ENCODE measurements around the gene RANGAP1. TPM values are rescaled to one million over a fixed set of nuclear protein-coding genes. Genes with fewer than 3 reads are reported as not detected.

The RANGAP1 gene
- total and polyA plus RNA-seq, 2 of the 13 experiments (the other 11 are each of a cell fraction or from before 2014, with no cell fraction given) = 51.8 to 83.9 TPM

DNA sequence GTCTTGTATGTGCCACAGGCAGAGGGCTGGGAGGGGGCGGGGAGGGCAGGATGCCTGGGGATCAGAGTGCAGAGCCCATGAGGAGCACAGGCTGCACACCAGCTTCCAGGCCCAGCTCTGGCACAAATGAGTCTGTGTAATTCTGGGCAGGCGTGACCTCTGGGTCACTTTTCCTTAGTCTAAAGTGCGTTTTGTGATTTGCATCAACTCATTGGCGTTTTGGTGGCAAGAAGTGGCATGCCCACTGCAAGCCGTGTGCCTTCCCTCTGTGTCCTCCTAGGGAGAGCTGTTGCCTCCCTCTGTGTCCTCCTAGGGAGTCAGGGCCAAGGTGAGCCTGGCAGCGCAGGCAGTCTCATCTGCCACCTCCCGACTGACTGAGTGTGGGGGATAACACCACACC, 62.5 kb downstream of the RANGAP1 start (continued):
- TF ChIP-seq NONO (IDR thresholded peaks at IDR 0.05) = no peak
- TF ChIP-seq NONO (CRISPR knock-in tag; conservative IDR thresholded peaks at IDR 0.05) = peak; percentile 51; the same call in 1 of the 2 replicates
- TF ChIP-seq ZBTB7B (CRISPR knock-in tag; IDR thresholded peaks at IDR 0.05) = no peak
- TF ChIP-seq, protein P1, sequence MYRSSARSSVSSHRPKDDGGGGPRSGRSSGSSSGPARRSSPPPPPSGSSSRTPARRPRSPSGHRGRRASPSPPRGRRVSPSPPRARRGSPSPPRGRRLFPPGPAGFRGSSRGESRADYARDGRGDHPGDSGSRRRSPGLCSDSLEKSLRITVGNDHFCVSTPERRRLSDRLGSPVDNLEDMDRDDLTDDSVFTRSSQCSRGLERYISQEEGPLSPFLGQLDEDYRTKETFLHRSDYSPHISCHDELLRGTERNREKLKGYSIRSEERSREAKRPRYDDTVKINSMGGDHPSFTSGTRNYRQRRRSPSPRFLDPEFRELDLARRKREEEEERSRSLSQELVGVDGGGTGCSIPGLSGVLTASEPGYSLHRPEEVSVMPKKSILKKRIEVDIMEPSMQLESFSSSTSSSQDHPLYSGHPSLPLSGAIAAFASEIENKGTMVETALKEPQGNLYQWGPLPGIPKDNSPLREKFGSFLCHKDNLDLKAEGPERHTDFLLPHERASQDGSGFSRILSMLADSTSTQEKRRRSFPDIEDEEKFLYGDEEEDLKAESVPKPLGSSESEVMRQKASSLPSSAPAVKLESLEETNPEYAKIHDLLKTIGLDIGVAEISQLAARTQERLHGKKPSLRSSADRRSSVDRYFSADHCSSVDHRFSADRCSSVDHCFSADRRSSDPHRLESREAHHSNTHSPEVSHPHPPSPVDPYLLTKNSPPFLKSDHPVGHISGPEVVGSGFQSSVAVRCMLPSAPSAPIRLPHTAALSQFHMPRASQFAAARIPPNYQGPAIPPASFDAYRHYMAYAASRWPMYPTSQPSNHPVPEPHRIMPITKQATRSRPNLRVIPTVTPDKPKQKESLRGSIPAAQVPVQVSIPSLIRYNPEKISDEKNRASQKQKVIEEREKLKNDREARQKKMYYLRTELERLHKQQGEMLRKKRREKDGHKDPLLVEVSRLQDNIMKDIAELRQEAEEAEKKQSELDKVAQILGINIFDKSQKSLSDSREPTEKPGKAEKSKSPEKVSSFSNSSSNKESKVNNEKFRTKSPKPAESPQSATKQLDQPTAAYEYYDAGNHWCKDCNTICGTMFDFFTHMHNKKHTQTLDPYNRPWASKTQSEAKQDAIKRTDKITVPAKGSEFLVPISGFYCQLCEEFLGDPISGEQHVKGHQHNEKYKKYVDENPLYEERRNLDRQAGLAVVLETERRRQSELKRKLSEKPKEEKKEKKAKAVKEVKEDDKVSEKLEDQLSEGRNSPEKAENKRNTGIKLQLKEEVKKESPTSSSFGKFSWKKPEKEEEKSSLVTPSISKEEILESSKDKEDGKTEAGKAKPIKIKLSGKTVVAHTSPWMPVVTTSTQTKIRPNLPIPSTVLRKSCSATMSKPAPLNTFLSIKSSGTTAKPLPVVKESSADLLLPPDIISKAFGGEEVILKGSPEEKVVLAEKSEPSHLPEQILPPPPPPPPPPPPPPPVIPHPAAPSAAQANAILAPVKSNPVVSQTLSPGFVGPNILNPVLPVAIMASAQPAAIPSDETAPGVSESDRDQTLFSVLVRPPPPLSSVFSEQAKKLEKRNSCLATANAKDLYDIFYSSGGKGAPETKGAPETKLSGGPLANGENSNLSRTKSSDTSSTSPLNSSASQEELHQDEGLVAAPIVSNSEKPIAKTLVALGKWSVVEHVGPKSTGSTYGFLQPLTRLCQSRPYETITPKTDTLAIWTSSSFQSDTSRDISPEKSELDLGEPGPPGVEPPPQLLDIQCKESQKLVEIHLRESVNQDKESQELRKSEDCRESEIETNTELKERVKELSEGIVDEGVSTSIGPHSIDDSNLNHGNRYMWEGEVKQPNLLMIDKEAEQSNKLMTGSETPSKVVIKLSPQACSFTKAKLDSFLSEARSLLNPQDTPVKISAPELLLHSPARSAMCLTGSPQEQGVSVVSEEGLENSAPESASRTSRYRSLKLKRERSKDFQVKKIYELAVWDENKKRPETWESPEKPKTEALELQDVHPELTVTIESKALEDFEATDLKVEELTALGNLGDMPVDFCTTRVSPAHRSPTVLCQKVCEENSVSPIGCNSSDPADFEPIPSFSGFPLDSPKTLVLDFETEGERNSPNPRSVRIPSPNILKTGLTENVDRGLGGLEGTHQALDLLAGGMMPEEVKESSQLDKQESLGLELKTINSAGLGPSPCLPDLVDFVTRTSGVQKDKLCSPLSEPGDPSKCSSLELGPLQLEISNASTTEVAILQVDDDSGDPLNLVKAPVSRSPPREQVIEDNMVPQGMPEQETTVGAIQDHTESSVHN (CRISPR knock-in tag; IDR thresholded peaks at IDR 0.05) = no peak
- TF ChIP-seq ZNF652 (CRISPR knock-in tag; IDR thresholded peaks at IDR 0.05; ENCODE audit: borderline replicate concordance, low read depth) = no peak
- TF ChIP-seq FOSL1 (CRISPR knock-in tag; IDR thresholded peaks at IDR 0.05; ENCODE audit: borderline replicate concordance) = no peak
- TF ChIP-seq, protein P2, sequence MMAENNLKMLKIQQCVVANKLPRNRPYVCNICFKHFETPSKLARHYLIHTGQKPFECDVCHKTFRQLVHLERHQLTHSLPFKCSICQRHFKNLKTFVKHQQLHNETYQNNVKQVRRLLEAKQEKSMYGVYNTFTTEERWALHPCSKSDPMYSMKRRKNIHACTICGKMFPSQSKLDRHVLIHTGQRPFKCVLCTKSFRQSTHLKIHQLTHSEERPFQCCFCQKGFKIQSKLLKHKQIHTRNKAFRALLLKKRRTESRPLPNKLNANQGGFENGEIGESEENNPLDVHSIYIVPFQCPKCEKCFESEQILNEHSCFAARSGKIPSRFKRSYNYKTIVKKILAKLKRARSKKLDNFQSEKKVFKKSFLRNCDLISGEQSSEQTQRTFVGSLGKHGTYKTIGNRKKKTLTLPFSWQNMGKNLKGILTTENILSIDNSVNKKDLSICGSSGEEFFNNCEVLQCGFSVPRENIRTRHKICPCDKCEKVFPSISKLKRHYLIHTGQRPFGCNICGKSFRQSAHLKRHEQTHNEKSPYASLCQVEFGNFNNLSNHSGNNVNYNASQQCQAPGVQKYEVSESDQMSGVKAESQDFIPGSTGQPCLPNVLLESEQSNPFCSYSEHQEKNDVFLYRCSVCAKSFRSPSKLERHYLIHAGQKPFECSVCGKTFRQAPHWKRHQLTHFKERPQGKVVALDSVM (CRISPR knock-in tag; IDR thresholded peaks at IDR 0.05) = no peak
- no peak for TF ChIP-seq NKX3-1 (CRISPR knock-in tag; IDR thresholded peaks at IDR 0.05)
- no peak for TF ChIP-seq PTBP1 (IDR thresholded peaks at IDR 0.05; ENCODE audit: low read depth, low read length, poor library complexity, severe bottlenecking)
- no peak for TF ChIP-seq ZNF788 (CRISPR knock-in tag; IDR thresholded peaks at IDR 0.05; ENCODE audit: borderline replicate concordance)
- TF ChIP-seq SP4 (CRISPR knock-in tag; IDR thresholded peaks at IDR 0.05) = peak; percentile 37; the same call in 1 of the 2 replicates
- no peak for TF ChIP-seq GATAD2A (CRISPR knock-in tag; IDR thresholded peaks at IDR 0.05)
- no peak for TF ChIP-seq RBAK (CRISPR knock-in tag; IDR thresholded peaks at IDR 0.05)
- TF ChIP-seq RXRA (CRISPR knock-in tag; IDR thresholded peaks at IDR 0.05) = peak; percentile 91
- TF ChIP-seq, protein P3, sequence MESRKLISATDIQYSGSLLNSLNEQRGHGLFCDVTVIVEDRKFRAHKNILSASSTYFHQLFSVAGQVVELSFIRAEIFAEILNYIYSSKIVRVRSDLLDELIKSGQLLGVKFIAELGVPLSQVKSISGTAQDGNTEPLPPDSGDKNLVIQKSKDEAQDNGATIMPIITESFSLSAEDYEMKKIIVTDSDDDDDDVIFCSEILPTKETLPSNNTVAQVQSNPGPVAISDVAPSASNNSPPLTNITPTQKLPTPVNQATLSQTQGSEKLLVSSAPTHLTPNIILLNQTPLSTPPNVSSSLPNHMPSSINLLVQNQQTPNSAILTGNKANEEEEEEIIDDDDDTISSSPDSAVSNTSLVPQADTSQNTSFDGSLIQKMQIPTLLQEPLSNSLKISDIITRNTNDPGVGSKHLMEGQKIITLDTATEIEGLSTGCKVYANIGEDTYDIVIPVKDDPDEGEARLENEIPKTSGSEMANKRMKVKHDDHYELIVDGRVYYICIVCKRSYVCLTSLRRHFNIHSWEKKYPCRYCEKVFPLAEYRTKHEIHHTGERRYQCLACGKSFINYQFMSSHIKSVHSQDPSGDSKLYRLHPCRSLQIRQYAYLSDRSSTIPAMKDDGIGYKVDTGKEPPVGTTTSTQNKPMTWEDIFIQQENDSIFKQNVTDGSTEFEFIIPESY (CRISPR knock-in tag; IDR thresholded peaks at IDR 0.05) = 0 out of 2 replicates have a peak, but pooled peaks have one; percentile 15
- no peak for TF ChIP-seq ZNF556 (CRISPR knock-in tag; IDR thresholded peaks at IDR 0.05; ENCODE audit: borderline replicate concordance)
- no peak for TF ChIP-seq ZNF780A (CRISPR knock-in tag; IDR thresholded peaks at IDR 0.05)
- TF ChIP-seq NRL (CRISPR knock-in tag; IDR thresholded peaks at IDR 0.05; ENCODE audit: borderline replicate concordance) = no peak
- no peak for TF ChIP-seq PCBP1 (IDR thresholded peaks at IDR 0.05; ENCODE audit: borderline replicate concordance, low read depth, low read length)
- TF ChIP-seq ONECUT2 (CRISPR knock-in tag; IDR thresholded peaks at IDR 0.05) = no peak
